Astrocyte of the cerebellum (primary cell): Measurements from ENCODE around the gene PYGO2.

Experiments
- DNase-seq: peaks from one replicate; pipeline ENCODE4 v3.0.0-alpha.2; 2011; ENCODE audit warnings: low read depth
- H3K4me3 ChIP-seq: 2 replicates; pipeline ENCODE4 v1.5.1; 2011; ENCODE audit warnings: mild to moderate bottlenecking, low read depth, low read length, moderate library complexity
- in situ Hi-C: cut with HindIII; loops from 2 replicates; pipeline ENCODE4 v1.10.0; 2017; ENCODE audit warnings: low sequenced_read_pairs
- TF ChIP-seq, protein P1 (sequence below): IDR thresholded peaks from 2 replicates; pipeline ENCODE4 v1.5.1; 2012; ENCODE audit warnings: low read length, low read depth, moderate library complexity, mild to moderate bottlenecking; ENCODE audit errors: missing control alignments

Gene PYGO2

GRCh38 chr1:154958681-154959425 lies 2.7 kb downstream of the PYGO2 start:
- H3K4me3 ChIP-seq: no peak overlapping the region
- in situ Hi-C loops: loop anchor here (5.0 kb wide), 1 partner anchor 53 kb away; no protein-coding TSS in a partner anchor
- DNase-seq: no peak
- TF ChIP-seq, protein P1, sequence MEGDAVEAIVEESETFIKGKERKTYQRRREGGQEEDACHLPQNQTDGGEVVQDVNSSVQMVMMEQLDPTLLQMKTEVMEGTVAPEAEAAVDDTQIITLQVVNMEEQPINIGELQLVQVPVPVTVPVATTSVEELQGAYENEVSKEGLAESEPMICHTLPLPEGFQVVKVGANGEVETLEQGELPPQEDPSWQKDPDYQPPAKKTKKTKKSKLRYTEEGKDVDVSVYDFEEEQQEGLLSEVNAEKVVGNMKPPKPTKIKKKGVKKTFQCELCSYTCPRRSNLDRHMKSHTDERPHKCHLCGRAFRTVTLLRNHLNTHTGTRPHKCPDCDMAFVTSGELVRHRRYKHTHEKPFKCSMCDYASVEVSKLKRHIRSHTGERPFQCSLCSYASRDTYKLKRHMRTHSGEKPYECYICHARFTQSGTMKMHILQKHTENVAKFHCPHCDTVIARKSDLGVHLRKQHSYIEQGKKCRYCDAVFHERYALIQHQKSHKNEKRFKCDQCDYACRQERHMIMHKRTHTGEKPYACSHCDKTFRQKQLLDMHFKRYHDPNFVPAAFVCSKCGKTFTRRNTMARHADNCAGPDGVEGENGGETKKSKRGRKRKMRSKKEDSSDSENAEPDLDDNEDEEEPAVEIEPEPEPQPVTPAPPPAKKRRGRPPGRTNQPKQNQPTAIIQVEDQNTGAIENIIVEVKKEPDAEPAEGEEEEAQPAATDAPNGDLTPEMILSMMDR: no peak

GRCh38 chr1:154958036-154958435 lies 3.5 kb downstream of the PYGO2 start:
- DNase-seq: no peak
- in situ Hi-C loops: loop anchor here (5.0 kb wide), 1 partner anchor 54 kb away; no protein-coding TSS in a partner anchor
- TF ChIP-seq, protein P1: no peak
- H3K4me3 ChIP-seq: no peak overlapping the region

GRCh38 chr1:154957091-154957657 lies 4.4 kb downstream of the PYGO2 start:
- DNase-seq: no peak
- in situ Hi-C loops: loop anchor here (5.0 kb wide), 1 partner anchor 55 kb away; no protein-coding TSS in a partner anchor
- no peak overlapping the region for H3K4me3 ChIP-seq
- TF ChIP-seq, protein P1: no peak

- peak overlapping the region; percentile 63 for H3K4me3 ChIP-seq
- DNase-seq: no peak
- in situ Hi-C loops: loop anchor here (5.0 kb wide), 1 partner anchor 56 kb away; no protein-coding TSS in a partner anchor
- TF ChIP-seq, protein P1: no peak
Measured at GRCh38 chr1:154956544-154956941, 5.0 kb downstream of the PYGO2 start.

DNA sequence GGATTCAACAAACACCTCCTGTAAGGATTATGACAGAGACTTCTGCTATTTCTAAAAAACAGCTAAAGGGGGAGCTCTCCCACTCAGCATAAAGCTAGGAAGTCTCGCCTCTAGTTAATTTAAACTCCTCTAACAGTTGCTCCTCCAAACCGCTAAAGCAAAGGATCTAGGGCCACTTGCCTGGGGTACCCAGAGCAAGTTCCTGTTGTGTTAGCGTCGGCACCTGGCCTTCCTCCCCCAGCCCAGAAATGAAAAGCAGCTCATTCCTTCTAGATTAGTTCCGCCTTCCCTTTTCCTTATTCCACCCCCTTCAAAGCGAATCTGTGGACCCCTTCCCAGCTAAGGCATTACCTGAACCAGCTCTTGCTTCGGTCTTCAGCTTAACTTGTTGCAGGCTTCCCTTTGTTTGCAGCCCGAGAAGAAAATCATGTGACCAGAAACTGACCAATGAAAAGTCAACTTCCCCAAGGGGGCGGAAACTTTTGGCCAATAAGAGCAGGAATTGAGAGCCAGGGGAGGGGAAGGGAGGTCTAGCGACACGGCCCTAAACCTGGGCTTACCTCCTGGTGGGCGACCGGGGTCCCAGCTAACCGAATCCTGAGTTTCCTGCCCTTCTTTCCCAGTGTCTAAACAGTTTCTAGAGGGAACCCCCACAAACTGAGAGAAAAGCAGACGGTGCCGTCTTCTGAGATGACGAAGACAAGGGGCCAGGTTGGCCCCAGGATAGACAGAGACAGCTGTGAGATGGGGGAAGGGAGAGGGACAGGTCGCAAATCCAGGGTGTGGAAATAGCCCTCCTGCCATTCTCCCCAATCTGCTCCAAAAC lies 5.7 kb downstream of the PYGO2 start, which contains the start of gene PBXIP1:
Gene PBXIP1 (minus strand): TSS at position 382 of the 826 bp plus-strand sequence. CDS start 2,378 bp downstream, outside the sequence.
- DNase-seq: peak; percentile 86
- in situ Hi-C loops: loop anchor here (5.0 kb wide), 1 partner anchor 56 kb away; no protein-coding TSS in a partner anchor
- TF ChIP-seq, protein P1: peak; percentile 52
- peak within 1 kb of the TSS; percentile 63 for H3K4me3 ChIP-seq
